ENCODE data around the gene CLDN3. TPM values are rescaled to one million over a fixed set of nuclear protein-coding genes. Genes with fewer than 3 reads are reported as not detected.
A peak's percentile ranks its signal among the peaks of the same experiment; 100 is the strongest.
"Not testable (repeated sequence)": the region's sequence is repeated elsewhere in the genome, so short reads cannot be mapped to it uniquely, and the experiment has no call there.

Gene CLDN3, protein sequence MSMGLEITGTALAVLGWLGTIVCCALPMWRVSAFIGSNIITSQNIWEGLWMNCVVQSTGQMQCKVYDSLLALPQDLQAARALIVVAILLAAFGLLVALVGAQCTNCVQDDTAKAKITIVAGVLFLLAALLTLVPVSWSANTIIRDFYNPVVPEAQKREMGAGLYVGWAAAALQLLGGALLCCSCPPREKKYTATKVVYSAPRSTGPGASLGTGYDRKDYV
- total RNA-seq (2014; rRNA removed; shearing (Covaris generic)), result not detected in 2 replicates
- 0.52 TPM in 1 of 2 replicates, not detected in the other for polyA plus RNA-seq (2015; cell fraction: cytosol; rRNA removed)
- polyA plus RNA-seq (2015; cell fraction: nucleus; rRNA removed), result not detected in 2 replicates

DNA sequence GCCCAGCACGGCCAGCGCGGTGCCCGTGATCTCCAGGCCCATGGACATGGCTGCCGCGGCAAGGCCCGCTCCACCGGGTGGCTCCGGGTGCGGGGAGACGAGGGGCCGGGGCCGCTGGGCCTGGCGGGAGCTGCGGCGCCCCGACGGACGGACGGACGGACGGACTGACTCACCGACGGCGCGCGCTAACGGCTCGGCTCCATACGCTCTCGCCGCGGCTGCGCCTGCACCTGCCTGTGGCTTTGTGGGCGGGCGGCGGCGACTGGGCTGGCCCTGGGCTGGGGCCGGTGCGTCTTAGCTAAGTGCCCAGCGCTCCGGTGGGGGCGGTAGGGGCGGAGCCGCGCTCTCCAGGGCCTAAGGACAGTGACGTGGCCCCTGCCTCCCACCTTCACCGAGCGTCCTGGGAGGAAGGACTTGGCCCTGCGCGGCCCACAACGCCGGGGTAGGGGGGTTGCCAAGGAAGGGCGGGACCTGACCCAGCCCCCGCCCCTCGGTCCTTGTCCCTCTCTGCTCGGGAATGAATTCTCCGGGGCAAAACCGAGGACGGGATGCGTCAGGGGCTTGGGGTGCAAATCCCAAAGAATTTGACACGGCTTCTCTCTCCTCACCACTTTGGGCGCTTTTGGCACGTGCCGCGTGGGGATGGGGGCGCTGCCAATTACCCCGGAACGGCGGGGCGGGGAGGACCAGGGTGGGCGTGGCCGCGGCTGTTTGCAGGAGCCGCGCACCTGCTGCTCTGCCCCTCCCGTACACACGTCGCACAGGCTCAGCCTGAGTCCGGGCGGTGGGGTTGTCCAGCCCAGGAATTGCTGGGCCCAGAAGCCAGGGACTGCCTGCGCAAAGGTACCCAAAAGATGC is at the start of gene CLDN3:
CLDN3 (minus strand) TSS at position 269 of the 858 bp plus-strand sequence; CDS start at position 48, 221 bp downstream.
- DNase-seq (ENCODE audit: low read depth, low spot score), result no peak
- in situ Hi-C loops (cut with HindIII; ENCODE audit: low pct_unique_long_range_greater_than_20kb, low sequenced_read_pairs), result no loop called here

DNA sequence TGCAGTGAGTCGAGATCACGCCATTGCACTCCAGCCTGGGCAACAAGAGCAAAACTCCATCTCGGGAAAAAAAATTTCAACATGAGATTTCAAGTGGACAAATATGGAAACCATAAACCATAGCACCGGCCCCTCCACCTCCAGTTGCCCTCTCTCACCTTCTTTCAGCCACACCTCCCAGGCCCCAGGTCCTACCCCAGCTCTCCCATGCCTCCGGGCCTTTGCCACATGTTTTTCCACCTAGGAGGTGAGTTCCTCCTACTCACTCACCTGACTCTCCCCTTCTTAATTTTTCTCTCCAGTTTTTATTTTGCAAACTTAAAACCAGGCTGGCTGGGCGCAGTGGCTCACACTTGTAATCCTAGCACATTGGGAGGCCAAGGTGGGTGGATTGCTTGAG is 47.1 kb upstream of the CLDN3 start:
- no peak for DNase-seq (ENCODE audit: low read depth, low spot score)
- in situ Hi-C loops (cut with HindIII; ENCODE audit: low pct_unique_long_range_greater_than_20kb, low sequenced_read_pairs), result loop anchor here (25.0 kb wide), 1 partner anchor 145 kb away; no protein-coding TSS in a partner anchor

DNA sequence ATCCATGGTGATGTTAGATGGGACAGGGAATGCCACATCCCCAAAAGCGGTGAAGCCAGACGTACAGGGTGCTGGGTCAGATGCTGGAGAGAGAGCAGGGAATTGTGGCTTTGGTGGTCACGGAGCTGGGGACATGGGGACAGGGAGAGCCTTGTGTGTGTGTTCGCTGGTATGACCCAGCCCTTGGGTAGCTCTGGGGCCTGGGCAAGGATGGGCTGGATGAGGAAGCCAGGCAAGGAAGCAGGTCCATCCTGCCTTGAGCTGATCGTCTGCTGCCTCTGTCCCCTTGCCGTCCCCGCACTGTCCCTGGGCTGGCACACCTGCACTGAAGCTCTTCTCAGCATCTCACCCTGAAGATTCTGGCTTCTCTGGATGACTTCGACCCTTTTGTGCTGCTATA is 45.4 kb upstream of the CLDN3 start:
- no peak for DNase-seq (ENCODE audit: low read depth, low spot score)
- in situ Hi-C loops (cut with HindIII; ENCODE audit: low pct_unique_long_range_greater_than_20kb, low sequenced_read_pairs), result loop anchor here (25.0 kb wide), 1 partner anchor 147 kb away; no protein-coding TSS in a partner anchor

GRCh38 chr7:73812996-73813395 is 42.9 kb upstream of the CLDN3 start:
- in situ Hi-C loops (cut with HindIII; ENCODE audit: low pct_unique_long_range_greater_than_20kb, low sequenced_read_pairs), result loop anchor here (25.0 kb wide), 1 partner anchor 149 kb away; no protein-coding TSS in a partner anchor
- no peak for DNase-seq (ENCODE audit: low read depth, low spot score)

GRCh38 chr7:73811760-73812168 is 41.7 kb upstream of the CLDN3 start:
- in situ Hi-C loops (cut with HindIII; ENCODE audit: low pct_unique_long_range_greater_than_20kb, low sequenced_read_pairs), result loop anchor here (25.0 kb wide), 1 partner anchor 151 kb away; no protein-coding TSS in a partner anchor
- peak; percentile 85 for DNase-seq (ENCODE audit: low read depth, low spot score)

GRCh38 chr7:73810998-73811360 is 40.9 kb upstream of the CLDN3 start:
- DNase-seq (ENCODE audit: low read depth, low spot score), result no peak
- in situ Hi-C loops (cut with HindIII; ENCODE audit: low pct_unique_long_range_greater_than_20kb, low sequenced_read_pairs), result loop anchor here (25.0 kb wide), 1 partner anchor 151 kb away; no protein-coding TSS in a partner anchor

GRCh38 chr7:73809467-73809951 is 39.4 kb upstream of the CLDN3 start:
- DNase-seq (ENCODE audit: low read depth, low spot score), result no peak
- in situ Hi-C loops (cut with HindIII; ENCODE audit: low pct_unique_long_range_greater_than_20kb, low sequenced_read_pairs), result loop anchor here (25.0 kb wide), 1 partner anchor 153 kb away; no protein-coding TSS in a partner anchor

- no peak for DNase-seq (ENCODE audit: low read depth, low spot score)
- in situ Hi-C loops (cut with HindIII; ENCODE audit: low pct_unique_long_range_greater_than_20kb, low sequenced_read_pairs), result loop anchor here (25.0 kb wide), 1 partner anchor 160 kb away; no protein-coding TSS in a partner anchor
These were observed 32.4 kb upstream of the CLDN3 start for GRCh38 chr7:73802459-73802858.

GRCh38 chr7:73801577-73801976 is 31.5 kb upstream of the CLDN3 start:
- DNase-seq (ENCODE audit: low read depth, low spot score), result no peak
- in situ Hi-C loops (cut with HindIII; ENCODE audit: low pct_unique_long_range_greater_than_20kb, low sequenced_read_pairs), result loop anchor here (25.0 kb wide), 1 partner anchor 161 kb away; no protein-coding TSS in a partner anchor

DNA sequence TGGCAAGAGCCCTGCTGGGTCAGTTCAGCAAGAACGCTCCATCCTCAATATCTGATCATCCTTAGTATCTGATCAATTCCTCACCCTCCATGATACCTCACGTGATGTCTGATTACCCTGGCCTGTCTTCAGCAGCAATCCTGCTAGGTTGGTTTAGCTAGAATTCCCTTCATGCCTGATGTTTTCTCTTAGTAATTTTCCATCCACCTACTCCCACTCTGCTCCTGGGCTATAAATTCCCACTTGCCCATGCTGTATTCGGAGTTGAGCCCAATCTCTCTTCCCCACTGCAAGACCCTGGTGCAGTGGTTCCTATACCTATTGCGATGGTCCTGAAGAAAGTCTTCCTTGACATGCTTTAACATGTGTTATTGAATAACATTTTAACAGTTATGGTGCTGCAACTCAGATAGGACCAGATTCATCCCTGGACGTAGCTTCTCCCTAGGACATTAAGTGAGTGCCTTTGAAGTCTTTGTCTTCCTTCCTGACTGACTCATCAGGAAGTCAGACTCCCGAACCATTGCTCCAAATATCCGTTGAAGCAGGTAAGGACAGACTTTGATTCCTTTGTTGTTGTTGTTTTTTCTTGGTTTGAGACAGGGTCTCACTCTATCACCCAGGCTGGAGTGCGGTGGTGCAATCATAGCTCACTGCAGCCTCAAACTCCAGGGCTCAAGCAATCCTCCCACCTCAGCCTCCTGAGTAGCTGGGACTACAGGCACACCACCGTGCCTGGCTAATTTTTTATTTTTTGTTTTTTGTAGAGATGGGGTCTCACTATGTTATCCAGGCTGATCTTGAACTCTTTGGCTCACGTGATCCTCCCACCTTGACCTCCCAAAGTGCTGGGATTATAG is 29.4 kb upstream of the CLDN3 start:
- no peak for DNase-seq (ENCODE audit: low read depth, low spot score)
- in situ Hi-C loops (cut with HindIII; ENCODE audit: low pct_unique_long_range_greater_than_20kb, low sequenced_read_pairs), result loop anchor here (25.0 kb wide), 1 partner anchor 163 kb away; no protein-coding TSS in a partner anchor

DNA sequence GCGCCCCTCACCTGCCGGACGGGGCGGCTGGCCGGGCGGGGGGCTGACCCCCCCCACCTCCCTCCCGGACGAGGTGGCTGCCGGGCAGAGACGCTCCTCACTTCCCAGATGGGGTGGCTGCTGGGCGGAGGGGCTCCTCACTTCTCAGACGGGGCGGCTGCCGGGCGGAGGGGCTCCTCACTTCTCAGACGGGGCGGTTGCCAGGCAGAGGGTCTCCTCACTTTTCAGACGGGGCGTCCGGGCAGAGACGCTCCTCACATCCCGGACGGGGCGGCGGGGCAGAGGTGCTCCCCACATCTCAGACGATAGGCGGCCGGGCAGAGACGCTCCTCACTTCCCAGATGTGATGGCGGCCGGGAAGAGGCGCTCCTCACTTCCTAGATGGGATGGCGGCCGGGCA is 27.1 kb upstream of the CLDN3 start:
- DNase-seq (ENCODE audit: low read depth, low spot score); in situ Hi-C loops (cut with HindIII; ENCODE audit: low pct_unique_long_range_greater_than_20kb, low sequenced_read_pairs): not testable (repeated sequence)

DNA sequence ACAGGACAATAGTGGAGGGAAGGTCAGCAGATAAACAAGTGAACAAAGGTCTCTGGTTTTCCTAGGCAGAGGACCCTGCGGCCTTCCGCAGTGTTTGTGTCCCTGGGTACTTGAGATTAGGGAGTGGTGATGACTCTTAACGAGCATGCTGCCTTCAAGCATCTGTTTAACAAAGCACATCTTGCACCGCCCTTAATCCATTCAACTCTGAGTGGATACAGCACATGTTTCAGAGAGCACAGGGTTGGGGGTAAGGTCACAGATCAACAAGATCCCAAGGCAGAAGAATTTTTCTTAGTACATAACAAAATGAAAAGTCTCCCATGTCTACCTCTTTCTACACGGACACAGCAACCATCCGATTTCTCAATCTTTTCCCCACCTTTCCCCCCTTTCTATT is 26.6 kb upstream of the CLDN3 start:
- DNase-seq (ENCODE audit: low read depth, low spot score); in situ Hi-C loops (cut with HindIII; ENCODE audit: low pct_unique_long_range_greater_than_20kb, low sequenced_read_pairs): not testable (repeated sequence)

- in situ Hi-C loops (cut with HindIII; ENCODE audit: low pct_unique_long_range_greater_than_20kb, low sequenced_read_pairs); DNase-seq (ENCODE audit: low read depth, low spot score): not testable (repeated sequence)
These were observed 25.1 kb upstream of the CLDN3 start for GRCh38 chr7:73795188-73795587.

GRCh38 chr7:73791170-73791690 is 21.2 kb upstream of the CLDN3 start:
- DNase-seq (ENCODE audit: low read depth, low spot score); in situ Hi-C loops (cut with HindIII; ENCODE audit: low pct_unique_long_range_greater_than_20kb, low sequenced_read_pairs): not testable (repeated sequence)

GRCh38 chr7:73789051-73789450 is 19.0 kb upstream of the CLDN3 start:
- in situ Hi-C loops (cut with HindIII; ENCODE audit: low pct_unique_long_range_greater_than_20kb, low sequenced_read_pairs), result no loop called here
- no peak for DNase-seq (ENCODE audit: low read depth, low spot score)

GRCh38 chr7:73787786-73788048 is 17.6 kb upstream of the CLDN3 start:
- DNase-seq (ENCODE audit: low read depth, low spot score); in situ Hi-C loops (cut with HindIII; ENCODE audit: low pct_unique_long_range_greater_than_20kb, low sequenced_read_pairs): not testable (repeated sequence)

- in situ Hi-C loops (cut with HindIII; ENCODE audit: low pct_unique_long_range_greater_than_20kb, low sequenced_read_pairs), result no loop called here
- DNase-seq (ENCODE audit: low read depth, low spot score), result no peak
These were observed 16.5 kb upstream of the CLDN3 start for GRCh38 chr7:73786588-73786987.
